Measurements from ENCODE around the gene MED12L.
"Not testable (repeated sequence)": the region's sequence is repeated elsewhere in the genome, so short reads cannot be mapped to it uniquely, and the experiment has no call there.

Gene MED12L, protein sequence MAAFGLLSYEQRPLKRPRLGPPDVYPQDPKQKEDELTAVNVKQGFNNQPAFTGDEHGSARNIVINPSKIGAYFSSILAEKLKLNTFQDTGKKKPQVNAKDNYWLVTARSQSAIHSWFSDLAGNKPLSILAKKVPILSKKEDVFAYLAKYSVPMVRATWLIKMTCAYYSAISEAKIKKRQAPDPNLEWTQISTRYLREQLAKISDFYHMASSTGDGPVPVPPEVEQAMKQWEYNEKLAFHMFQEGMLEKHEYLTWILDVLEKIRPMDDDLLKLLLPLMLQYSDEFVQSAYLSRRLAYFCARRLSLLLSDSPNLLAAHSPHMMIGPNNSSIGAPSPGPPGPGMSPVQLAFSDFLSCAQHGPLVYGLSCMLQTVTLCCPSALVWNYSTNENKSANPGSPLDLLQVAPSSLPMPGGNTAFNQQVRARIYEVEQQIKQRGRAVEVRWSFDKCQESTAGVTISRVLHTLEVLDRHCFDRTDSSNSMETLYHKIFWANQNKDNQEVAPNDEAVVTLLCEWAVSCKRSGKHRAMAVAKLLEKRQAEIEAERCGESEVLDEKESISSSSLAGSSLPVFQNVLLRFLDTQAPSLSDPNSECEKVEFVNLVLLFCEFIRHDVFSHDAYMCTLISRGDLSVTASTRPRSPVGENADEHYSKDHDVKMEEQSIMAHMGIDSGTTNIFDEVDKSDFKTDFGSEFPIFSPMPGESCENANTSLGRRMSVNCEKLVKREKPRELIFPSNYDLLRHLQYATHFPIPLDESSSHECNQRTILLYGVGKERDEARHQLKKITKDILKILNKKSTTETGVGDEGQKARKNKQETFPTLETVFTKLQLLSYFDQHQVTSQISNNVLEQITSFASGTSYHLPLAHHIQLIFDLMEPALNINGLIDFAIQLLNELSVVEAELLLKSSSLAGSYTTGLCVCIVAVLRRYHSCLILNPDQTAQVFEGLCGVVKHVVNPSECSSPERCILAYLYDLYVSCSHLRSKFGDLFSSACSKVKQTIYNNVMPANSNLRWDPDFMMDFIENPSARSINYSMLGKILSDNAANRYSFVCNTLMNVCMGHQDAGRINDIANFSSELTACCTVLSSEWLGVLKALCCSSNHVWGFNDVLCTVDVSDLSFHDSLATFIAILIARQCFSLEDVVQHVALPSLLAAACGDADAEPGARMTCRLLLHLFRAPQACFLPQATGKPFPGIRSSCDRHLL (N-terminal part only)

DNA sequence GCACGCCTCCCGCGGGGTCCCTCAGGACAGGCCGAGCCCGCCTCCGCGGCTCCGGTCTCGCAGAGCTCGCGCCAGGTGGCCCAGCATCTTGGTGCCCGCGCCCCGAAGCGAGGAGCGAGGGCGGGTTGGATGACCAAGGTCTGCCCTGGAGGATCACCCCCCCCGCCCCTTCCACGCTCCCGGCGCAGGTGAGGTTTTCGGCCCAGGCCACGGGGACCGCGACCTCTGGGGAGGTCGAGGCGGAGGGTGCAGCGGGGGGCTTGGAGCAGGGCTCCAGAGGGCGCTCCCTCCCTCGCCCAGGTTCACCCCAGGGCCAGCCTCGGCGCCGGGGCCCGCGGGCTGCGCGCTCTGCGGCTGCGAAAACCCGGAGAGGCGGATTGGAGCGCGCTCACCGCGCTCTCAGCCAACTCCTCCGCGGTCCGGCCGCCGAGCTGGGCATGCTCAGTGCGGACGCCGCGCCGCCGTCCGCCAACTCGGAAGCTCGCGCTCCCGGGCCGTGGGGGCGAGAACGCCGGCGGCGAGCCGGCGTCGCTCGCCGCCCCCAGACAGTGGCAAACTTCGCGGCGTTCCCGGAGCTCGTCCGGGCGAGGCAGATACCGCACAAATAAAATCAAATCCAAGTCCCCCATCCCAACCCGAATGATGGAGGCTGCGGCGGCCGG is at the start of gene MED12L:
MED12L (plus strand) TSS at position 438 of the 662 bp plus-strand sequence. CDS start 1,263 bp downstream, outside the sequence.
- DNase-seq, result peak; percentile 19

DNA sequence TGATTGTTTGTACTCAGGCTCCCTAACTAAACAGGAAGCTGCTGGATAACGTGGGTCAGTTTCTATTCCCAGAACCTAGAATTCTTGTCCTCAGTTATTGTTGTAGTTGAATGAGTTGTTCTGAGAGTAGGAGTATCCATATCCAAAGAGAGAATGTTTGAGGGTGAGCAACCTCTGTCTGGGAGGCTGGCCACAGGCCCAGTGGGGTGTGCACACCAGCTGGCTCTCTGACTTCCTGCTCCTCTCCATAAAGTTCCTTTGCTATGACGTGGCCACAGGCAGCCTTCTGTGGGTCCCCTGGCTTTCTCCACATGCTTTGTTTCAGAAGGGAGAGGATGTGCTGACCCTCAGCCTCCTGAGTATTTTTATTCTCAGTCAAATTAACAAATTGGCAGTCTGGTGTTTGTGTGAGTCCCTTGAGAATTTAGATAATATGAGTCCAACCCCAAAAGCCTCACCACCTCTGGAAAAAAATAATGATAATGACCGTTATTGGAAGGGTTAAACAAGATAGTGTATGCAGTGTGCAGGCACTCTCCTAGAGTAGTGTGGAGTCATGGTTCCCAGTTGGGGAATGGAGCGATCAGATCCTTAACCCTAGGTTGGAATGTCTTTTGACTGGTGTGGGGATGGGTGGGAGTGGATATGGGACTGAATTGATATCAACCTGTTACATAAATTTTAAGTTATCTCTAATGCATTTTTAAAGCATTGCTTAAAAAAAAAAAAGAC is 47.6 kb upstream of the MED12L start:
- DNase-seq, result no peak

DNA sequence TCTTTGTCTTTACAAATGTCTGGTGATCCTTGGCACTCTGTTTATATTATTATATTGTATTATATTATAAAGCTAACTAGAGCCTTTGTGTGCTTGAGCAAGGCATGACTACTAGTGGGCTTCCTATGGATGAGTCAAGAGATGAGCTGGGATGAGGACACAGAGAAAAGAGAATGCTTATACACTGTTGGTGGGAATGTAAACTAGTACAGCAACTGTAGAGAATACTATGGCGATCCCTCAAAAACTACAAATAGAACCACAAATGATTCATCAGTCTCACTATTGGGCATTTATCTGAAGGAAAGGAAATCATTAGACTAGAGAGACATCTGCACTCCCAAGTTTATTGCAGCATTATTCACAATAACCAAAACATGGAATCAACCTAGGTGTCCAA is 40.8 kb upstream of the MED12L start:
- no peak for DNase-seq

DNA sequence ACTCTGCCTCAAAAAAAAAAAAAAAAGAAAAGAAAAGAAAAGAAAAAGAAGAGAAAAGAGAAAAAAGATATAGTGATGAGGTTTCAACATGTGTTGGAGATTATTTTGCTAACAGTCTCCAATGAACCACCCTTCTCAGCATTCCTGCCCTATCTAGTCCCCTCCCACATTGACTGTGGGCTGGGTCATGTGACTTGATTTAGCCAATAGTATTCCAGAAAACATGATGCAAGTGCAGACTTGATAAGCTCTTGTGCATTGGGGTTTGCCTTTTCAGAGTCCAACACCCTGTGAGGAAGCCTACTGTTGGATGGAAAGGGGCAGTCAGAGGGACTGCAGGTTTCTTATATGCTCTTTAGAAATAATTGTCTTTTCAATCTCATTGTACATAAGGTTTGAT is 37.8 kb upstream of the MED12L start:
- DNase-seq, result no peak

DNA sequence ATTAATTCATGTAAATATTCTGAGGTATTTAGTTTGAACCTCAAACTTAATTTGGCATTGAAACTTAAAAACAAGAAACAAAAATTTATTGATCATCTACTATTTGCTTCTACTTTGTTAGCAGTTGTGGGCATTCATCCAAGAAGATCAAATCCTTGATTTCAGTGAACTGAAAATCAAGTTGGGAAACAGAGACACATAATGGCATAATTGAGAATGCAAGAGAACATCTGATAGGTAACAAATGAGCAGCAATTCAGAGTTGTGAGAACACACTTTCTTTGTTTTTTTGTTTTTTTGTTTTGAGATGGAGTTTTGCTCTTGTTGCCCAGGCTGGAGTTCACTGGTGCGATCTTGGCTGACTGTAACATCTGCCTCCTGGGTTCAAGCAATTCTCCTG is 33.9 kb upstream of the MED12L start:
- DNase-seq, result no peak

DNA sequence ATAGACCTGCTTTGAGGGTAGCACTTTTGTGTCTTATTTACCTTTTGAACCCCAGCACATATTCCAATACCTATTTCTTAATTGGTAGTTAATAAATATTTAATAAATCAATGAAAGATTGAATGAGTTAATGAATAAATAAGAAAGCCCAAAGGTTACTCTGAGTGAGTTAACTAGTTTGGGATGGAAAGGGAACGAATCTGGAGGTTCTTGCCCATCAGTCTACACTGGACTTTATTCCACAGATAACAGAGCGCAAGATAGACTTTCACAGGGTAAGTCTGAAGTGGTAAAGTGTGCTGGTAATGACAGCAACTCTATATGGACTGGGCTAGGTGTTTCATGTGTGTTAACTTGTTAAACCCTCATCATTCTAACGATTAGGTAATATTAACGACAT is 33.1 kb upstream of the MED12L start:
- no peak for DNase-seq

DNA sequence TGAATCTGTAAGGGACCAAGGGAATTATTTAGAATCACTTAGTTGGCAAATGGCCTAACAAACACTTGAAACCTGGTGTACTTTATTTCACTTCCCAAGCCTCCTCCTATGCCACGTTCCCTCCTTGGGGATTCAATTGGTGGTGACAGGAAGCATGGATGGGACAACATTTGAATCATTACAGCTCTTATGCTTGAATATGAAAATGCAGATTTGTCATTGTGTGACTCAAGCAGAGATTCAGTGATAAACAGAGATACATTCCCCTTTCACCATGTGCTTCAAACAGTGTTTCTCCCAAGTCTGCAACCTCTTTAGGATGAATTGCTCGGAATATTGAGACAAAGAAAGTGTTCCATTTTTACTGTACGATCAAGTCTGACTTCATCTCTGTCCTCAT is 32.7 kb upstream of the MED12L start:
- DNase-seq, result no peak

DNA sequence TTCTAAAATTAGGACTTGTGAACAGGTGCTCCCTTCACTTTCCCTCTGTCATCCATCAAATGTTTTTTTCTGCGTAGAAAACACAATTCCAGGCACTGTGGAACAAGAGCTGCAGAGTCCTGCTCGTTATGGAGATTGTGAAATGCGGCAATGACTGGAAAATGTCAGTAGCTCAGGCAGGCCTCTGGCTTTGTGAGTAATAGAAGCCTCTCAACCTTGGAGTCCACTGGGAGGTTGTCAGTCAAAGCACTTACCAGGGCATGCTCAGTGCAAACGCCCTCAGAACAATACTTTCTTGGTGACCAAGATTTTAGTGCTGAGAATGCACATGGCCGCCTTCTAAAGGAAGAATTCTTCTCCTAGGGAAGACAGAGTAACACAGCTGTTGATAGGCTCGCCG is 26.7 kb upstream of the MED12L start:
- no peak for DNase-seq

DNA sequence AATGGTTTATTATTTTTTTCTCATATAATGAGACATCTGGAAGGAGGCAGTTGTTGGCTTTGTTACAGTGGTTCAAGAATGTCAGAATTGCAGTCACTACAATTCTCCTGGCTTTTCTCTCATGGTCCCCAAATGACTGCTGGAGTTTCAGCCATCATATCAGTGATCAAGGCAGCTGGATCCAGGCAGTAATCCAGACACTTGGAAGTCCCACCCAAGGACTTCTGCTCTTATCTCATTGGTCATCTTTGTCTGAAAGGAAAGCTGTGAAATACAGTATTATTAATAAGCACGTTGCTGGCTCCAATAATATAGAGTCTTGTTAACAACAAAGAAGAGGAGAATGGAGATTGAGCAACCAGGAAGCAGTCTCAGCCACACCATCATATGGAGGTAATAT is 22.9 kb upstream of the MED12L start:
- no peak for DNase-seq

DNA sequence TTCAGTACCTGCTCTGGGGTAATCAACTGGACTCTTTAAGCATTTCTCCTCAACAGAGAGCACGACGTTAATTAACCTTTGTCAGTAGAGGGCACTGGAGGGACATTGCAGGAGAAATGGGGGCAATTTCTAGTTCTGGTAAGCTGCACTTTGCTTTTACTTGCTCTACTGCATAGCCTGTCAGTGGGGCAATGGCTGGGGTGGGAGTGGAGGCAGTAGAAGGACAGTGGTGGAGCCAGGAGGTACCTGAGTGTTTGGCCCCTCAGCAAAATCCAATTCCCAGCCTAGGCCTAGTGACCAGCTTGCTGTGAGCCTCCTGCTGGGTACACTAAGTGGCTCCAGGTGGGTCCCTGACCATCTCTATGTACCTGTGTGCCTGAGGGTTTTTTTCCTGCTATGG is 18.3 kb upstream of the MED12L start:
- DNase-seq, result no peak

DNA sequence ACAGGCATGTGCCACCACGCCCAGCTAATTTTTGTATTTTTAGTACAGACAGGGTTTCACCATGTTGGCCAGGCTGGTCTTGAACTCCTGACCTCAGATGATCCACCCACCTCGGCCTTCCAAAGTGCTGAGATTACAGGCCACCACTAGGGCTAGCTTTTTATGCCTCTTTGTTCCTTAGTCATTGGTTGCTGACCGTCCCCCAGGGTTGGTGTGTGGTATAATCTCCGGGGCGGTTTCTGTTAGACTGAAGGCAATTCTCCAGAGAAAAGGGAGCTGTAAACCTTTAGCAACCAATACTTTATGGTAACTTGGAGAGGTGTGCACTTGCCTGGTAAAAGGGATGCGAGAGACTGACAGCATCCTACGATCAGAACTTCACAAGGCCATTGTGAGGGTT is 12.6 kb upstream of the MED12L start:
- not testable (repeated sequence) for DNase-seq

DNA sequence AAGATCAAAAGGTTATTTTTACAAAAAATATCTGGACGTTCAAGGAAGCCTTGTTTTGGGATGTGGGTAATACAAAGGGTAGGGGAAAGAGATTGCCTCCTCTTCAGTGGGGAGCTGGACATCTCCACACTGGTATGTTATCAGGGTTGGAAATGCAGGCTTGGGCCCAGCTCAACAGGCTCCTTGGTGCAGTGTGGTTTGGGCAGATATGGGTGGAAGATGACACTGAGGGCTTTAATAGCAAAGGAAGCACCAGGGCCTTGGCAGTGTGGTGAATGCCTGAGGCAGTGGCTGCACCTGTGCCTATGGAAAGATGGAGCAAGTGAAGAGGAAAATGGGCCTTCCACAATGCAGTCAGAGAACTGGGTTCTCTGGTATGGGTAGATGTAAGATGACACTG is 11.2 kb upstream of the MED12L start:
- no peak for DNase-seq

DNA sequence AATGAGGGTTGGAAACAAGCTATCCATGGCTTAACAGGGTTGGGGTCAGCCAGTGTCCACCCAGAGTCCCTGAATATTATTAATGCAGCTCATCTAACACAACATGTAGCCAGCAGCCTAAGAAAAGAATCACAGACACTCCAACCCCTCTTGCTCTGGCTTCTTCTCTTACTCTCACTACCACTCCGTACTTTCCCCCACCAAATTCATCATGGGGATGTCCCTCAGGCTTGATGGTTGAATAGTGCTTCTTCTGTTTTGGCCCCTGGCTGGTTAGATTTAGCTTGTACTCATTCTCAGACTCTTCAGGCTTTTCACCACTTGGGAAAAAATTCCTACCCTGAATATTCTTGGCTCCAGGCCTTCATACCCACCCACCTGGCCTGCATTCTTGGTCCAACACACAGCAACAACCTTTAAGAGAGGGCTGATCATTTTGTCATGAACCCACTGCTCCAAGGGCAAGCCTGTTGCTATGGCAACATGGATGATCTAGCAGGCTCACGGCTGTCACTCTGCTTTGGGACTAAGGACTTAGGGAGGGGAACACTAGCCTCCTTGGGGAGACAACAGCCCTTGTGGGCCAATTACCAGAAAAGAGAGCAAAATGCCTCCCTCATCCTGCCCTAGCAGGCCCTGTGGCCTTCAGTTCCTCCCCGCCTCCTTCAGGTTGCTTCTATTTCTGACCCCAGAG is 9.4 kb upstream of the MED12L start:
- DNase-seq, result no peak

DNA sequence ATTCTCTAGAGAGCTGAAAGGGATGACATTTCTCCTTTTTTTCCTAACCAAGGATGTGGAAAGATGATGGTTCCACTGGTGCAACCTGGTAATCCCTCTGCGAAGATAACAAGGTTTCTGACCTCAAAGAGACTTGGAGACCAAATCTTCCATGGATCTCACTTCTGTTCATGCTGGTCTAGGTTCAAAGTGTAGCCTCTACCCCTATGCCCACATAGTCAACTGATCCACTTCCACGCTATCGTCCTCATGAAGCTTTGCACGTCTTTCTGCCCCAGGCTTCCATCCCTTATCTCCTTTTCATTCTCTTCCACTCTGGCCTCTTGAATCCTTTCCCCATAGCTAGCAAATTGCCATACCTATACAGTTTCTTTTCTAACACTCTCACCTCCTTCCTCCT is 8.8 kb upstream of the MED12L start:
- no peak for DNase-seq

DNA sequence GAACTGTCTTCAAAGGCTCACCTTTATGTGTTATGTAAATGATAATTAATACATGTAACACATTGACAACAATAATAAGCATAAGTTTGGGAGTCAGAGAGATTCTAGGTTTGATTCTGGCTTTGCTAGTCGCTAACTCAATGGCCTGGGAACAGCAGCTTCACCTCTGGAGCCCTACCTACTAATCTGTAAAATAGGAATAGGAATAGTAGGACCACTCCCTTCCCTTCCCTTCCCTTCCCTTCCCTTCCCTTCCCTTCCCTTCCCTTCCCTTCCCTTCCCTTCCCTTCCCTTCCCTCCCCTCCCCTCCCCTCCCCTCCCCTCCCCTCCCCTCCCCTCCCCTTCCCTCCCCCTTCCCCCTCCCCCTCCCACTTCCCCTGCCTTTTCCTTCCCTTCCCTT is 4.4 kb upstream of the MED12L start:
- not testable (repeated sequence) for DNase-seq

DNA sequence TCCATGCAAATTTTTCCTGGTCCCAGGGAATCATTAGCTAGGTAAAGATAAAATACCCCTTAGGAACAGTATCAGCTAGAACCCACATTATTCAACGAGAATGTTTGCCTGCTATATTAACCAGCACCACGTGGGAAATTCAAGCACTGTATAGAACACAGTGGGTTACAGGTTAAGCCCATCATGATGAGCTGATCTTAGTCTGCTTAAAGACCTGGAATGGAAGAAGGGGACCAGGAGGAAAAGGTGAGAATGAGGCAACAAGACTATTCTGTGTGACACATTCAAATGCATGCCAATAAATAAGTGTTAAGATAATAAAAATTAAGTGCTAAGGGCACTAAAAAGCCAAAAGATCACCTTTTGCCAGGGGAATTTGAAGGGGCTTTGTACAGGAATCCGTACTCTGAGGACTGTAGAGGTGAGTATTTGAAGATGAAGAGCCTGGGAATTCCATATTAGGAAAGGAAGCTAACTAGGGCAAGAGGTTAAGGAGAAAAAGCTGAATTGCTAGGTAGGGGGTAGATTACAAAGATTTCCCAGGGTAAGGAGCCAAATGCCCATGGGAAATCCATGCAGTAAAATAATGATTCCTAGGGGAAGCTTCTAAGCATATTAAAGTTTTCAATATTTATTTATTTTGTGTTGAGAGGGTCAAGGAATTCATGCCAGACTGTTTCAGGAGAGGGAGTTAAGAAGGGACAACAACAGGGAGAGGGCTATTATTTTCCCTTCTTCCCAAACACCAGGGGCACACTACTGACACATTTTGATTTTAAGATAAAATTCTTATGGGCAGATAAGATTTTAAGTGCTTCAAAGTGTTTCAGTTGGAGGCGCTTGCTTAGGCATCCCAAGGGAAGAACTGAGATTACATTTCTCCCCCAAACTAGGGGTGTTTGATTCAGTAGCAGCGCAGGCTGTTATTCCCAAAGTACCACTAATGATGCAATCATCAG is 2.3 kb upstream of the MED12L start:
- no peak for DNase-seq

DNA sequence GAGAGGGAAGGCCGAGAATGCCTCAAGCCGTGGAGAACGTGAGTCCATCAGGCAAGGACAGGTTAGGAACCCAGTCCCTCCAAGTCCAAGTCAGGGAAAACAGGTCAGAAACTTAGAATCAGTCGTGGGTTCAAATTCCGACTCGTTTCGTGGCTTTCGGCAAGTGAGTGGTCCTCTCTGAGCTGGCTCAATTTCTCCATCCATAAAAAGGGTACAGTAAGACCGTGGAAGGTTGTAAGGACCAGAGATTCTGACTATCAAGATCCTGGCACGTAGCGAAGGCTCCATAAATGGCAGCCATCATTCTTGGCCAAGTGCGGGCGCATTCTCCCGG is 604 bp upstream of the MED12L start:
- DNase-seq, result no peak

DNA sequence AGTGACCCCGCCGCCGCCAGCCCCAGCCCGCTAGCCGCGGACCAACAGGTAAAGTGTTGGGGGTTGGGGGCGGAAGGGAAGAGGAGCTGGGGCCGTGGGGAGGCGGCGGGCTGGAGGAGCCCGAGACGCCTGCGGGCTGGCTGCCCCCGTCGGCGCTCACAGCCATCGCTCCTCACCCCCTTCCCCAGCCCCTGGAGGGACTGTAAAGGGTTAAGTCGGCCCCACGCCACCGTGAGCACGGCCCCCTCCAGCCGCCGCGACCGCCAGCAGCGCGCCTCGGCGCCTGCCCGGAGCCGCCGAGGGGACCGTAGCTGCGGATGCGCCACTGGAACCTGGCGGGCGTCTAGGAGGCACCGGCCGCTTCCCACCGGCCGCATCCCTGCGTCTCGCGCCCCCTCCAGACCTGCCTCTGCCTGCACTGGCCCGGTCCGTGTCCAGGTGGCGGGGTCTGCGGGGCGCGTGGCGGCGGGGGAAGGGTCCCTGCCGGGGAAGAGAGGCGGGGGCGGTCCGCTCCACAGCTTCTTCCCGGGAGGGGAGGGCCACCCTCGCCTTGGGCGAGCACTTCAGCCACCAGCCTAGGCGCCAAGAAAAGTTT is 522 bp downstream of the MED12L start:
- no peak for DNase-seq

DNA sequence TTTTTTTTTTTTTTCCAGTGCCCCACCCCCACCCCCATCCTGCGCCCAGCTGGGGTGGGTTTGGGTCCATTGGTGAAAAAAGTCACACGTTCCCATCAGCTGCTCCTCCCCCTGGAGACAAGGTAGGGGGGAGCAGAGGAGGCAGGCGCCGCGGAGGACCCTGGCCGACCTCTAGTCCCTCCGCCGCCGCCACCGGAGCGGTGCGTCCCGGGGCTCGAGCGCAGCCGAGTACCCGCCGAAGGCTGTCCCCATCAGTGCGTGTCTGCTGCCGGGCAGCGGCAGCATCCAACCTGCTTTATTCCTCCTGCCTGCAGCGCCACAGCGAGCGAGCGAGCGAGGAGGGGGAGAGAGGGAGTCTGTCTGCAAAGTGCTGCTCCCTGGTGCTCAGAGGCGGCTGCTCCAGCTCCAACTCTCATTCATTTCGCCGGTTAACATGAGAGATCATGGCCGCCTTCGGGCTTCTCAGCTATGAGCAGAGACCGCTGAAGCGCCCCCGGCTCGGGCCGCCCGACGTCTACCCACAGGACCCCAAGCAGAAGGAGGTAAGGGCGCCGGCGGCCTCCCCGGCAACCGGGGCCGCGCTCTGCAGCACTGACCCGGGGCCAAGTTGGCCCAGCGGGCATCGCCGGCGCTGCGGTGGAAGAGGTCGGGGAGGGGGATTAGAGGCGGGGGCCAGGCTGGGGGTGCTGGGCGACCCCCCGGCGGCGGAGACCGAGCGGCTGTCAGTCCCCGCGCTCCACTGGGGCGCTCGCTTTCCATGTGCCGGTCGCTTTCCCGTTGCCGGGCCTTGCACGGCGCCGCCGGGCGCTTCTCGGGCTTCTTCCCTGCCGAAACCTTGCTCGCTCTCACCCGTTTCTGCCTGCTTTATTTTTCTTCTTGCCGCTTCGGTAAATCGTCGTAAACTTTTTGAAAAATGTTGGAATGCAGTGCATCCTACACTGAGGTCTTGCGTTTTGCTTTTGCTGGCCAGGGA is 1.3 kb downstream of the MED12L start:
- peak; percentile 79 for DNase-seq
